ENCODE data around the gene FBXO48.
"Not testable (repeated sequence)": the region's sequence is repeated elsewhere in the genome, so short reads cannot be mapped to it uniquely, and the experiment has no call there.

The FBXO48 gene

GRCh38 chr2:68505603-68506159, 38.6 kb upstream of the FBXO48 start:
- TF ChIP-seq CTCF (IDR thresholded peaks at IDR 0.05; ENCODE audit: low read depth, low read length, missing control alignments): no peak
- no peak overlapping the region for H3K4me3 ChIP-seq (replicated peaks; ENCODE audit: low read depth, low read length)
- no peak for DNase-seq (ENCODE audit: extremely low read depth, low read depth)

GRCh38 chr2:68501768-68502167, 34.7 kb upstream of the FBXO48 start:
- TF ChIP-seq CTCF (IDR thresholded peaks at IDR 0.05; ENCODE audit: low read depth, low read length, missing control alignments): no peak
- no peak overlapping the region for H3K4me3 ChIP-seq (replicated peaks; ENCODE audit: low read depth, low read length)
- DNase-seq (ENCODE audit: extremely low read depth, low read depth): no peak

GRCh38 chr2:68500649-68501048, 33.6 kb upstream of the FBXO48 start:
- TF ChIP-seq CTCF (IDR thresholded peaks at IDR 0.05; ENCODE audit: low read depth, low read length, missing control alignments): no peak
- DNase-seq (ENCODE audit: extremely low read depth, low read depth): no peak
- no peak overlapping the region for H3K4me3 ChIP-seq (replicated peaks; ENCODE audit: low read depth, low read length)

GRCh38 chr2:68499133-68499532, 32.0 kb upstream of the FBXO48 start:
- no peak for DNase-seq (ENCODE audit: extremely low read depth, low read depth)
- TF ChIP-seq CTCF (IDR thresholded peaks at IDR 0.05; ENCODE audit: low read depth, low read length, missing control alignments): no peak
- no peak overlapping the region for H3K4me3 ChIP-seq (replicated peaks; ENCODE audit: low read depth, low read length)

GRCh38 chr2:68491582-68491981, 24.5 kb upstream of the FBXO48 start:
- TF ChIP-seq CTCF (IDR thresholded peaks at IDR 0.05; ENCODE audit: low read depth, low read length, missing control alignments): no peak
- no peak for DNase-seq (ENCODE audit: extremely low read depth, low read depth)
- no peak overlapping the region for H3K4me3 ChIP-seq (replicated peaks; ENCODE audit: low read depth, low read length)

DNA sequence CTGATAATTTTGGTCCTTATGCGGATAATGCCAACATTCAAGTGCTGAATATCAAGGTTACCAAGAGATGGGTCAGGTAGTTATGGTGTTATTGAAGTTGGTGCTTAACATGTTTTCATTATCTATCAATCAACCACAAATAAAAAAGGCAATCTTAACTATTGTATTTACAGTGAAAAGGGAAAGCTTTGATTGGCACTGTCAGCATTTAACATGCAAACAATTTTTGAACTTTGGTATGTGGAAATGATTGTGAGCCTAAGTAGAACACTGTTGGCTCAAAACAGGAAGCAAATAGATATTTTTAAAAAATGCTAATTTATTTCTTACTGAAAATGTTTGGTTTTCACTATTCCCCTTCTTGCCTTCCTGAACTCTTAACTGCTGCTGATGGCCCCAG, 22.2 kb upstream of the FBXO48 start:
- no peak for TF ChIP-seq CTCF (IDR thresholded peaks at IDR 0.05; ENCODE audit: low read depth, low read length, missing control alignments)
- no peak for DNase-seq (ENCODE audit: extremely low read depth, low read depth)
- H3K4me3 ChIP-seq (replicated peaks; ENCODE audit: low read depth, low read length): no peak overlapping the region

GRCh38 chr2:68488605-68489004, 21.5 kb upstream of the FBXO48 start:
- DNase-seq (ENCODE audit: extremely low read depth, low read depth); H3K4me3 ChIP-seq (replicated peaks; ENCODE audit: low read depth, low read length): not testable (repeated sequence)
